SH-SY5Y (cell line): Measurements from ENCODE around the gene ASB9.

Source experiments
- GATA2 ChIP-seq: IDR thresholded peaks from 2 replicates; pipeline ENCODE4 v1.6.1; 2011; ENCODE audit warnings: mild to moderate bottlenecking, low read depth, low read length
- GATA3 ChIP-seq: IDR thresholded peaks from 2 replicates; pipeline ENCODE4 v1.6.1; 2011; ENCODE audit warnings: low read depth, mild to moderate bottlenecking, low read length, moderate library complexity

DNA sequence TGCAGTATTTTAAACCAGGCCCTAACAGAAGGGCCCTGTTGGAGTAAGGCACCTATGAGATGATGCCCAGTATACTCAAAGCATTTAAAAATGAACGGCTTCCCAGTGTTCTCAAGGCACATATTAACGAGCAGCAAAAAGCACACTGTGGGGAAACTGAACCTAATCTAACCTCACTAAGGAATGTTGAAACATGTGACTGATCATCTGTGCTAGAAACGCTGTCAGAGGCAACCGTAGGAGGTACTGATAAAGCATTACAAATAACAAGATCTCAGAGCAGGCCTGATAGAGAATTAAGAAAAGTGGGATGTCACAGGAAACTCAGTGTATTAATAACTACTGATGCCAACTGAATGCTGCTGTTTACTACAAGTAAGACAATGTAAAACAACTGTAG is 24.0 kb downstream of the ASB9 start:
- TF ChIP-seq GATA2 (no peak), GATA3 (no peak)
